Measurements from ENCODE around the gene EDA.
A peak's percentile ranks its signal among the peaks of the same experiment; 100 is the strongest.

EDA gene

DNA sequence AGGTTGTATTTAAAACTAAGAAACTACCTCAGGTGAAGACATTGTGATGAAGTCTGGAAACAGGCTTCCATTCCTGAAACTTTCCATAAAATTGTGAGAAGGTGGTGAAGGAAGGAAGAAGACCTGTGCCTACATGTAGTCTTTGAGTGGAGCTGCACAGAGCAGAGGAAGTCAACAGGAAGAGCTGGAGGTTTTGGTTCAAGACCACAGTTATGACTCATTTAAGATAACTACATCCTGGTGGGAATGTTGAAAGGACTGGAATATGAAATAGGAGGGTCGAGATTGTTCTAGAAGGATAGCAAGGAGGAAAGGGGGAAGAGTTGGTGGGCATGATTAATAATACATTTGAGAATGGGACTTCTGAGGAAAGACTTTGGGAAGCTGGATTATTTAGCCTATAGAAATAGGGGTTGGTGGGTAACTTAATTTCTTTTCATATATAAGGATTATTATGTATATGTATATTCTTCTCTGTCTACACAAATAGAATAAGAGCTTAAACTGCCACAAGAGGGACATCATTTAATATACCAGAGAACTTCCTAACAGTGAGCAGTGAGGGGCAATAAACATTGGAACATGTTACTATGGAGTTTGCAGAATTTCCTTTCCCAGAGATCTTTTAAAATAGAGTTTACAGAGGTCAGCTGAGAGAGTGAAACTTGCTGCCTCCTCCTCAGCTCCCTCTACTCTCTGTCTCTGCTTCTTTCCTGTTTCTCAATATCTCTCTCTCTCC lies 410.4 kb downstream of the EDA start:
- peak; percentile 50 for DNase-seq (ENCODE audit: low spot score)

DNA sequence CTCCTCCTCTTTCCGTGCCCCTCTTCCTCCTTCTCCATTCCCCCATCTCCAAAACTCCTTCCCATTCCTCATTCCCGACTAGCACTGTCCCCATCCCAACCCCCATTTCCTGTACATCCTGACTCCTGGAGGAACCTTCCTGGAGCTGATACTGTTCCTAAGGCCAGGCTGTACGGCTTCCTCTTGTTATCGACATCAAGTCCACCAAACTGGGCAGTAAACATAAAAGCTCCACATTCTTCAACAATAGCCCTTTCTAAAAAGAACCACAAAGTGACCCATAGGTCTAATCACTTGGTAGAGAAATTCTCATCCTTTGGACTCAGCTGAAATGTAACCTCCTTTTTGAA lies 410.9 kb downstream of the EDA start:
- no peak for DNase-seq (ENCODE audit: low spot score)

DNA sequence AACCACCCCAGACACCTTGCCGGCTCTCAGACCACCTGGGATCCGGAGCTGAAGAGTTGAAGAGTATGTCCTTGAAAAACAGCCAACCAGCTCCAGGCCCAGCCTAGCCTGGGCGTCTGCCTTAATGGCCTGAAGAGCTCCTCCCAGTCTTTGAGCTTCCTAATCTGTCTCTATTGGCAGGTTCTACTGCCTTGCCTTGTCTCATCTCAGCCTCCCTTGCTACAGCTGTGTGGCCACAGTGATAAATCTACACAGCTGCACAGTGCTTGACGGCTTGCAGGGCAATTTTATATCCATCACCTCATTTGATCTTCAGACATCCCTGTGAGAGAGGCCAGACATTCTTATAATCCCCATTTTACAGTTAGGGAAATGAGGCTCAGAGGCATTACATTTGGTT lies 413.9 kb downstream of the EDA start:
- DNase-seq (ENCODE audit: low spot score): no peak

DNA sequence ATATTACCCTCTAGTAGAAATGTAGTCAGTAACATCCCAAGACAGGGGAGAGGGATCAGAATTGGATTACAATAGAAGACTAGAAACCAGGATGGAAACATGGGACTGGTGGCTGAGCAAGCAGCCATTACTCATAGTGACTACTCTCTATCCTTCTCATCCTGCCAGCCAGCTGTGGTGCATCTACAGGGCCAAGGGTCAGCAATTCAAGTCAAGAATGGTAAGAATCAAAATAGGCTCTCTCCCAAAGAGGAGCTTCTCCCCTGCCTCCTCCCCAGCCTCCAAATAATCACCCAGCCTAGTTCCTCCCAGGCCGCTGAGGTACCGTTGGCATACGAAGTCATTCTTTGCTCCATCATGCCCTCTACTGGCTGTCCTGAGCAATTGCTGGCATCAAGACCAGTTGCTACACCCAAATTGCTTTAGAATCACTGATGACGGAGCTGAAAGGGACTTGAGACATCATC lies 414.4 kb downstream of the EDA start:
- peak; percentile 58 for DNase-seq (ENCODE audit: low spot score)

DNA sequence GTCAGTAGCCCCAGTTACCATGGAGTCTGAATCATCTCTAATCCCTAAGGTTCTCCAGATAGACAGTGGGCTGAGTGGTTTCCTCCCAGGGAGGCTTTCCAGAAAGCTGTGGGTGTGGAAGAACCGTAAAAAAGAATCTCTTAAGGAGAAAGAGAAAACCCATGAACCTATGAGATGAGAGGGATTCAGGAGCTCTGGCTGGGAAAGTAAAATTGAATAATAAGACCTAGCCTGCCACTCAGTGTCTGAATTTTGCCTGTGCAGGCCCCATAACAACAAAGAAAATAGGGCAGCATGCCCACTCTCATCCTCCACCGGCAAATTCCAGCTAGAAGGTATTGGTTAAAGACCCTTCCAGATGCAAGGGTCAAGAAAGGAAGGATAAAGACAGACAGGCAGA lies 416.9 kb downstream of the EDA start:
- DNase-seq (ENCODE audit: low spot score): no peak

DNA sequence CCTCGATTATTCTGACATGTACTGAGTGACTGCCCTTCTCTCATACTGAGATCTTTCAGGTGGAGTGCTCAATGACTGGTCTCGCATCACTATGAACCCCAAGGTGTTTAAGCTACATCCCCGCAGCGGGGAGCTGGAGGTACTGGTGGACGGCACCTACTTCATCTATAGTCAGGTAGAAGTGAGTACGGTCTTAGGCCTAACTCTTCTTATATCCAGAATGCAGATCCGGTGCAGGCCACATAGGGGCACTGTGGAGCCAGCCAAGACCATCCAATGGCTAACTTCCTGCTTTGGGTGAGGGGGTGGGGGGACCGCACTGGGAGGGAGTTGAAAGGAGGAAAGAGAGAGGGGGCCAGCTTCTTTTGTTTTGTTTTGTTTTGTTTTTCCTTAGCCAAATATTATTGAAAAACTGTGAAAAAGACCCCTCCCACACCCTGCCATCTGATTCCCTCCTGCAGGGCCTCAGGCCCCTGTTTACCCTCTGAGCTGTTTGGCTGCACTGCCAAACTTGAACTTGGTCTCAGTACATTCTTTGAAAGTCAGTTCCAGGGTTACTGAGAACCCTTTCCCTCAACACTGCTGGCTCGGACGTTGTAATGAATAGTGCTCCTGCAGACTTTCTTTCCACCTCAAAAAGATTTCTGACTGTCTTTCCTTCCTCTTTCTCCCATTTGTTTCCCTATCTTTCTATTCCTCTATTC lies 417.6 kb downstream of the EDA start:
- DNase-seq (ENCODE audit: low spot score): peak; percentile 40

DNA sequence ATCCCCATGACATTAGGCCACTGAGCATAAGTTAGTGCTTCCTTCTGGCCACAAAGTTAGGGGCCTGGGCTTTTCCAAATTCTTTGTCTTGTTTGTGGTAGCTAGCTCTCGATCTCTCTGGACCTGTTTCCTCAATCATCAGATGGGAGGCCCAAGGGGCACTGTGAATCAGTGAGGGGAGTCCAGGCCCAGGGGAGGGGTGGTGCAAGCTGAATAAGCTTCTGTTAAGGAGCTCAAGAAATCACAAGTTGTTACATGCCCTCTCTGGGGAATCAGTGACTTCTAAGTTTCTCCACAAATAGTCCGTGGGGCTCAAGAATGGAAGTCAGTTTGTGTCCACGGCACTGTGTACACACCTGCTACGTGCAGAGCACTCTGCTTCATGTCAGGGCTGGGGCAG lies 418.7 kb downstream of the EDA start:
- DNase-seq (ENCODE audit: low spot score): no peak

DNA sequence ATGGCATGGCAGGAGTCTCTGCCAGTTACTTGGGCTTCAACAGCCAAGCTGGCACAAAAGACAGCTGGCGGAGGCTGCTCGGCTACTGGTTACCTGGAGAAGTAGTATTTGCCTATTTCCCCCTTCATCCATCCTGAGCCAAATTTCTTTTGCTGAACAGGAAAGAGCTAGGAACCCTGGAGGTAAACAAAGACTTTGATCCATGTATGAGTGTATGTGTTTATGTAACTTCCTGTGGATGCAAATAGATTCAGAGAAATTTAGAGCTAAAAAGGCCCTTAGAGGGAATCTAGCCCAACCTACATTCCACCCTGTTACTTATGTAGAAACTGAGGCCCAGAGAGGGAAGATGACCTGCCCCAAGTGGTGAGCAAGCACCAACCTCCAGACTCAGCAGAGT lies 422.6 kb downstream of the EDA start:
- DNase-seq (ENCODE audit: low spot score): no peak

DNA sequence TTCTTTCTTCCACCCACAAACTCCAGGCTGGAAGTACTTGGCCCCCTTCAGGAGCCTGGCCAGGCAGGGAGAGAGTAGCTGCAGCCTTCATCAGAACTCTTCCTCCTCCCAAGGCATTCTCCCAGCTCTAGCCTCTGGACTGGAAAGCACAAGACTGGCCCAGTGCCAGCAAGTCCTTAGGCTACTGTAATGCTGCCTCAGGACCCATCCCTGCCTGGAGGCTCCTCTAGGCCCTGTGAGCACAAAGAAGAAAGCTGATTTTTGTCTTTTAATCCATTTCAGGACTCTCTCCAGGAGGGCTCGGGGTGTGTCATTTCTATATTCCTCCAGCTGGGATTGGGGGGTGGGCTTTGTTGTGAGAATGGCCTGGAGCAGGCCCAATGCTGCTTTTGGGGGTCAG lies 423.0 kb downstream of the EDA start:
- DNase-seq (ENCODE audit: low spot score): no peak

DNA sequence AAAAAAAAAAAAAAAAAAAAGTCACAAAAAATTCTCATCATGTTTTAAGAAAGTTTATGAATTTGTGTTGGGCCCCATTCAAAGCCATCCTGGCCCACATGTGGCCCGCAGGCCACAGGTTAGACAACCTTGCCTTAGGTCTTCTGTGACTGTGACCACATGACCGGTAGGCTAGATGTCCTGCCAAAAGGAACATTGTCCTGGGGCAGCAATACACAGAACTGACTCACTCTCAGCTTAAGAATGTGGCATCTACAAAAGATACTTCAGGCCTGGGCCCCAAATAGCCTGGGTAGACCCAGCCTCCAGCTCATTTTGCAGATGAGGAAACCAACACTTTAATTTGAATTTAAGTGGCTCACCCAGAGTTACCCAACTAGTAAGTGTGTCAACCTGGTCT lies 423.8 kb downstream of the EDA start:
- DNase-seq (ENCODE audit: low spot score): no peak

DNA sequence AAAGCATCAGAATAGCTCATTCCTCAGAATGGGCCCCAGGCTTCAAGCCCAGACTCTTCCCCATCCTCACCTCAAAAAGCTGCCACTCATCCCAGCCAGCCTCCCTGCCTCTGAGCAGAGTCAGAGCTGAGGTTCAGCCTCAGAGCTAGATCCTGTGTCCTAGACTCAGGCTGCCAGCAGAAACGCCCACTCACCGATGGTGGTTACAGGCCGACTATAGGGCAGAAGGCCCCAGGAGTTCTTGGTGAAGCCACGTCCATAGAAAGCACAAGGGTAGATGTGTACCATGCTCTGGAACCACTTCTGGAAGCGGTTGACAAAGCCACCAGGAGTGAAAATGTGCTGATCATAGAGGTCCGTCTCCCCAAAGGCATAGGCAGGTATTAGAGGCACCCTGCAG lies 426.1 kb downstream of the EDA start:
- no peak for DNase-seq (ENCODE audit: low spot score)

DNA sequence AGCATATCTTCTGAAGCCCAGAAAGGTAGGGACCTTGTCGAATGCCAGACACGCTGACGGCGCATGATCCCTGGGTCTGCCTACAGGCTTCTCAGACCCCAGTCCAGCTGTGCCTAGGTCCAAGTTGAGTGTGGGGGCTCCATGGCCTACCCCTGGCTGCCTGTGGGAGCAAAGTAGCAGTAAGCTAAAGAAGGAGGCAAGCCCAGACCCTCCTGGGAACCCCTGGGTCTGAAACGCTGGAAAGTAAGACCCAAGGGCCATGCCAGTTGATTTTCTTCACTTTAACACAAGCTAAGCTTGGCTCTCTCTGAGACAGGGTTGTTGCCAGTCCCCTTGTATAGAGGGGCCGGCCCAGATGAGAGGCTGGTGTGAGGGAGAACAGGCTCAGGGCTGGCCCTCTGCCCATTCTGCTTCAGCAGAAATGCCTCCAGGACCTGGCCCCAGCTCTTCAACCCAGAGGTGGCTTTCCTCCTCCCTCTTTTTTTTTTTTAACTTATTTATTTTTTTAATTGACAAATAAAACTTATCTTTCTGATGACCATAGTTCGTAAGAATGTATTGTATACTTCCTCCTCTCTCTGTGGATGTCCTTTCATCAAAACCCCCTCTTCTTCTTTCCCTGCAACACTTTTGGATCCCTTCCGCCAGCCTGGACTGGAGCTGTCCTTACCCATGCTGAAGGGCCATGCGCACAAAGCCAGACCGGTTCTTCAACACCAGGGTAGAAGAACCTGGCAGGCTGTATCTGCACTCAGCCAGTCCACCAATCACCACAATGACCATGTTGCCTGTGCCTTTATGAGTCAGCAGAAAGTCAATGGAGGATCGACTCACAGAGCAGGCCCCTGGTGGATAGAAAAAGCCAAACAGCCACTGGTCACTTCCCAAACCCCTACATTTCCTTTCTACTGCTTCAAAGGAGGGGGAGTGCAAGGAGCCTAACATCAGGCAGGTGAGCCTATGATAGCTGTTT lies 426.8 kb downstream of the EDA start:
- DNase-seq (ENCODE audit: low spot score): peak; percentile 42

DNA sequence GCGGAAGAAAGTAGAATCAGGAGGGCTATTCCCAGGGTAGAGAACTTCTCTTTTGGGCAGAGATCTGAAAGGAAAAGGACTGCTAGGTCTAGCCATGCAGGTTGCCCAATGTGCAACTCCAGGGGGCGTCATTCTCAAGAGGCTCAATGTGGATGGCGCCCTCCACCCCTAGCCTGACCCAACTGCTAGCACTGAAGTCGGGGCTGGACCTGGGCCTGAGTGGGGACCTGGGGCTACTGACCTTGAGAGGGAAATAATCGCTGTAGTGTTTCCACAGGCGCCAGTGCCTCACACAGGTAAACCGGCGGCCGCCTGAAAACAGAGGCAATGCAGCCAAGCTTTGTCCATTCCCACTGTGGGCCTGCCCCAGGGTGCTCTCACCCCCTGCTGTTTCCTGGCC lies 427.8 kb downstream of the EDA start:
- DNase-seq (ENCODE audit: low spot score): no peak

DNA sequence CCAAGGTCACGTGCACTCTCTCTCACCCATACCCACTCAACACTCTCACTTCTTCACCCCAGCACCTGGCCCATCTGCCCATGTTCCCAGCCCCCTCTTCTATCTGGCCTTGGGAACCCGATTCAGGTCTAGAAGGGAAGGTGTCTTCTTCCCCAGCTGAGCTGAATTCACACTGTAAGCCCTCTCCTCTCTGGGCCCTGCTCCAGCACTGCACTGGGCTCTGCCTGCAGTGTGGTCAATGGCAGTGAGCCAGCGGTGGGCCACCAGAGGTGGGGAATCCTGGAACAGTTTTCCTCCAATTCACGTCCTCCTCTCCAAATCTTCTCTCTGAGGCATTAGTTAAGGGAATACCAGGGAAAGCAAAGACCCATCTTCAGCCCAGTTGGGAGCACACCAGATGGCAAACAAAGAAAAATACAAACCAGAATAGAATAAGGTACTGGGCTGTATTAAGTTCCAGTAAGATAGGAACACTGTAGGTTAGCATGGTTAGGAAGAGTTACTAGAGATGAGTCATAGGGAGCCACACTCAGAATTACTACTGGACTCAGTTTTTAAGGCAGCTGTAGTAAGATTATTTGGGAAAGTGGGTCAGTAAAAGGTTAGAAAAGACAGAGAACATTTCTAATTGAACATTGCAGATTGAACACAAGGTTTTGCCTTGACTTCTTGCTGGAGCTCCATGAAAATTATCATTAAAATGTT lies 428.8 kb downstream of the EDA start:
- no peak for DNase-seq (ENCODE audit: low spot score)

DNA sequence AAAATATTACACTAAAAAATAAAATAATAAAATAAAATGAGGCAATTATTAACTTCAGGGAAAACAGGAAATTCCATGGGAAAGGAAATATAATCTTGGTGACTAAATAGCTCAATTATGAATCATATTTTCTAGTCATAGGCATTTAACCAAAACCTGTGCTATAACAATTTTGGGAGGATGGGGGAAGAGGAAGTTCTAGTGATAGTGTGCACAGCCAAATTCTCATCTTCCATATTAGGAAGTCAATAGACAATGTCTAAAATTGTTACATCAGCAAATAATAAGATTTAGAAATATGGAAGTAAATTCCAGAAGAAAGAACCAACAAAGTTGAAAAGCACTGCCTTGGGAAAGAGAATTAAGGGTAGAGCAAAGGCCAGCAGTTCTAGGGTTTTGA lies 431.1 kb downstream of the EDA start:
- peak; percentile 29 for DNase-seq (ENCODE audit: low spot score)

DNA sequence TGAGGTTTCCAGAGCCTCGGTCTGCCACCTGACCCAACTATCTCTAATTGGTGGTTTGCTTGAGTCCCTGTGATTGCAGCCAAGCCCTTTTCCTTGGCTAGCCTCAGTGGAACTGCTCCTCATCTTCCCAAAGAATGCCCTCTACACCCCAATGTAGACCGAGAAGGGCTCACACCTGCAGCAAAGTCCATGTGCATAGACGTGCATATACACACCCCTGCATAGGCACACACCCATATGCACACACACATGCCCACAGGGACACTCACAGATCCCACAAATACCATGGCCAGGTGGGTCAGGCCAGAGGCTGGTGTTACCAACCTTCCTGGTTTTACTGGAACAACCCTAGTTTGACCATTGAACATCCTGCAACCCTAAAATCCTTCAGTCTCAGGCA lies 433.5 kb downstream of the EDA start:
- DNase-seq (ENCODE audit: low spot score): no peak

DNA sequence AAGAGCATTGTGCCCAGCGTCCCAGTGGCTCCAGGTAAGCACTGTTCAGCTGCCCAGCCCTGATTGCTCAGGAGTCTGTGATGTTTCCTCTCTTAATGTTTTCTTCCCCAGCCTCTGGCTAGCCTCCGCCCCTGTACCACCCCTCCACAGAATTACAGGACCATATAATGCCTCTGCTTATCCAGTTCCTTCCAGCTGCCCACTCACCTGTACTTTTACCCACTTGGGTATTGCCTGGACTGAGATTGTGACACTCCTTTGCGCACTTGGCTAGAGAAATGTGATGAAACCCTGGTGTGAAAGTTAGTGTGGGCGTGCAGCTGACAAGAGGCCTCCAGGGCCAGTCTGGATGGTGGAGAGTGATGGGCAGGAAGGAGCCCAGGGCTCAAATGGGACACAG lies 434.0 kb downstream of the EDA start, which contains the start of gene AWAT2:
Gene AWAT2 (minus strand): TSS at position 14 of the 400 bp plus-strand sequence. CDS start 6 bp downstream, at position 8.
- DNase-seq (ENCODE audit: low spot score): no peak

DNA sequence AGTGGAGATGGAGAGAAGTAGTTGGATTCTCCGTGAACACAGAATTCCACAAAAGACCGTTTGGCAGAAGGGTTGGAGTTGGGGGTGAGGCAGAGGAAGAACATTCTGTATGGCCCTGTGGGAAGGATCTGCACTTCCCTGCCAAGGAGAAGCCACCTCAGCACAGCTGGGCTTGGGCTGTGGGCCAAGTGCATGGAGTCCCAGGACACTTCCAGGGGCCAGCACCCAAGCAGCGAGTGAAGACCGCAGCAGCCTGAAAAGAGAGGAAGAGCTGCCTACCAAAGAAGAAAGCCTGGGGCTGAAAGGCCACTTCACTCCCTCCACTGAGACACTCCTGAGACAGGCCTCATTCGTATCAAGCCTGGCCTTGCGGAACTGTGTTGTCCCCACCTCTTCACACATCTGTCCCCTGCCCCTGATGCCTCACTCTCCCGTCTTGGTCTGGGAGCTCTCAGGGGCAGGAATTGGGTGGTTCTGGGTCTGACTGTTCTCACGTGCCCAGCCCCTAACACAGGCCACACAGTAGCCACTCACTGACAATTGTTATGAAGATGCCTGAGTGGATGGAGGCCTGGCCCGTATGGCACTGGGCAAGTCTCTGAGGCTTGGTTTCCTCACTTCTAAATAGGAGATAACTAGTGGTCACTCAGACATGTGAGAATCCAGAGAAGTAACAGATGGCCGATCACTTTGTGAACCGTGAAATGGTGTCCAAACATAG lies 437.1 kb downstream of the EDA start:
- no peak for DNase-seq (ENCODE audit: low spot score)

DNA sequence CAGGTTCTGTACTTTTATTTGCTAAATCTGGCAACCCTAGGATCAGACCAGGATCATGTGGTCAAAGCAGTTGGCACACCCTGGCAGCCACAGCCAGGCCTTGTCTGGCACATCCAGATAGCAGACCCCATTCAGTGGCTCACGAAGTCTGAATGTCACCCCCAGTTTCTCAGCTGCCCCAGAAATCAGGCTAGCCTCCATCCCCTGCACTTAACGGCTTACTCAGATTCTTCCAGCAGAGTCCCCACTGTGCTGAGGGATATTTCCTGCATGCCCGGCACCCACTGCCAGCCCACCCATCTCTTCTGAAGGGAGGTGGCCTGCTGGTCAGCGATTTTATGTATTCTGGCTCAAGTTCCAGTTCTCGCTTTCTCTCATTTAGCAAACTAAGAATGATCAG lies 438.5 kb downstream of the EDA start:
- DNase-seq (ENCODE audit: low spot score): no peak

DNA sequence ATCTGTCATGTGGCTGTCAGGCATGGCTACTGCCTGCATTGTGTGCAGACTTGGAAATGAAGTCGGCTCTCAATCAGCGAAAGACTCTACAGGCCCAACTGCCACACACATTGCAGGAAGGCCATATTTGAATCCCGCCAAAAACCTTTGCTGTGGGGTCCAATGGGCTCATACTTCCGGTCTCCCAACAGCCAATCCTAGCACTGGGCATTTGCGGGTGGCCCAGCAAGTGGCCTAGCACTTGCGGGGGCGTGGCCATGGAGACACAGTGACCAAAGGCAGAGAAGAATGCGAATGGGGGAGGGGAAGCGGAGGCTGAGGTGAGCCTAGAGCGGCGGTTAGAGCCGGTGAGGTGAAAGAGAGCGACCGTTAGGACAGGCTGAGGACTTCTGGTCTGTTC lies 446.2 kb downstream of the EDA start, which contains the start of gene OTUD6A:
Gene OTUD6A (plus strand): TSS at position 382 of the 400 bp plus-strand sequence. CDS start 68 bp downstream, outside the sequence.
- no peak for DNase-seq (ENCODE audit: low spot score)

DNA sequence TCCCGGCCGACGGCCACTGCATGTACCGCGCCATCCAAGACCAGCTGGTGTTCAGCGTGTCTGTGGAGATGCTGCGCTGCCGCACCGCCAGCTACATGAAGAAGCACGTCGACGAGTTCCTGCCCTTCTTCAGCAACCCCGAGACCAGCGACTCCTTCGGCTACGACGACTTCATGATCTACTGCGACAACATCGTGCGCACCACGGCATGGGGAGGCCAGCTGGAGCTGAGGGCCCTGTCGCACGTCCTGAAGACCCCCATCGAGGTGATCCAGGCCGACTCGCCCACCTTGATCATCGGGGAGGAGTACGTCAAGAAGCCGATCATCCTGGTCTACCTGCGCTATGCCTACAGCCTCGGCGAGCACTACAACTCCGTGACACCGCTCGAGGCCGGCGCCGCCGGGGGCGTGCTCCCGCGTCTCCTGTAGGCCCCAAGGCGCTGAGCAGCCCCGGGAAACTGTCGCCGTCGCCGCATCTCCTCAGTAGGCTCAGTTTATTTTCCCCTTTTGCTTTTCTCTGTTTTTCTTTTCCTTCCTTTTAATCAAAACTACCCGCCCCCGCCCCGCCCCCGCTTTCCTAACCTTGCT lies 447.1 kb downstream of the EDA start:
- no peak for DNase-seq (ENCODE audit: low spot score)
